ENCODE data around the gene TSPAN12. TPM values are rescaled to one million over a fixed set of nuclear protein-coding genes. Genes with fewer than 3 reads are reported as not detected.

Gene TSPAN12
- total and polyA plus RNA-seq, 2 of the 8 experiments (the other 6 are each of a cell fraction or from before 2014, with no cell fraction given) = 6.1 to 17.9 TPM

- TF ChIP-seq FOSL1 (IDR thresholded peaks at IDR 0.05; ENCODE audit: insufficient read depth, low read depth, low read length) (no peak), ATF2 (IDR thresholded peaks at IDR 0.05; ENCODE audit: low read length) (no peak), JUN (IDR thresholded peaks at IDR 0.05; ENCODE audit: low read depth, low read length) (no peak), CBX5 (IDR thresholded peaks at IDR 0.05; ENCODE audit: low read depth, low read length) (no peak), KDM5A (IDR thresholded peaks at IDR 0.05; ENCODE audit: low read length) (no peak), SIN3A (conservative IDR thresholded peaks at IDR 0.05 in 1 of 2, IDR thresholded peaks at IDR 0.05 in 1 of 2; ENCODE audit: low read depth in 1 of 2, low read length in 2 of 2) (no peak)
Measured at GRCh38 chr7:120760050-120760449, 97.9 kb downstream of the TSPAN12 start (continued).

All from H1 (cell line).